GM21515 (cell line): ENCODE results near the gene MGA.

ENCODE experiments used
- ATAC-seq: cut with Tn5 transposase; IDR thresholded peaks from one replicate; pipeline ENCODE4 v1.9.1; 2021; ENCODE audit not compliant: unreplicated experiment

The MGA gene

DNA sequence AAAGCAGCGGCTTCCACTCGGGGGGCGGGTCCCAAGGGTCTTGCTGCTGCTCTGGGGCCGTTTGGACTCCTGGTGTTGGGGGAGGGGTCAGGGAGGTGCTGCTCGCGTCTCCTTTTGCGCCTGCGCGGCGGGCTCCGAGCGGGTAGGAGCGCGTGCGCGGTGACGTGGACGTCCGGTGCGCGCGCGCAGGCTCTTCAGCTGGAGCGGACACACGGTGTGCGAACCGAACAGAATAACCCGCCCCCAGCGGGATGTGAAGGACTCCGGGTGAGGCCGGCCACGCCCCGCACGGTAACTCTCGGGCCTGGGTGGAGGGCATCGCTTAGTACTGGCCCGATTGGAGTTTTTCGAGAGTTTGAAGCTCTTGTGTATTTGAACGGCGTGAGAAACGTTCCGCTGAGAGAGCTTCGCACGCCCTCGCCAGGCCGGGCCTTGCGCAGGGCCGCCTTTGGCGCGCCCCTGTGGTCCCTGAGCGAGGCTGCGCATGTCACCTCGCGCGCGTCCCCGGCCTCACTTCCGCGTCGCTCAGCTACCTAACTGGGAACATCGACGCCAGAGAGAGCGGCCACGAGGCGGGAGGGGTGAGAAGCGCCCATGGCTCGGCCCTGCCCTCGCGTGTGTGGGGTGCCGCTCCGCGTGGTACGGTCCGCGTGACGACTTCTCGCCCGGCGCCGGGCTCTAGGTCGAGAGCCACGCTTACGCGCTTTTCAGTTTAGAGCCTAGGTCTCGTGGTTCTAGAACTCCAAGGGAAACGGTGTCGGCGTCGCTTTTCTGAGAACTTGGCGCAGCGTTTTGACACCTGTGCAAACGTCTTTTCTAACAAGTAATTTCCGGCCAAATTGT is at the start of gene MGA:
Gene MGA (plus strand): TSS at position 171 of the 843 bp plus-strand sequence.
- peak; percentile 69 for ATAC-seq

DNA sequence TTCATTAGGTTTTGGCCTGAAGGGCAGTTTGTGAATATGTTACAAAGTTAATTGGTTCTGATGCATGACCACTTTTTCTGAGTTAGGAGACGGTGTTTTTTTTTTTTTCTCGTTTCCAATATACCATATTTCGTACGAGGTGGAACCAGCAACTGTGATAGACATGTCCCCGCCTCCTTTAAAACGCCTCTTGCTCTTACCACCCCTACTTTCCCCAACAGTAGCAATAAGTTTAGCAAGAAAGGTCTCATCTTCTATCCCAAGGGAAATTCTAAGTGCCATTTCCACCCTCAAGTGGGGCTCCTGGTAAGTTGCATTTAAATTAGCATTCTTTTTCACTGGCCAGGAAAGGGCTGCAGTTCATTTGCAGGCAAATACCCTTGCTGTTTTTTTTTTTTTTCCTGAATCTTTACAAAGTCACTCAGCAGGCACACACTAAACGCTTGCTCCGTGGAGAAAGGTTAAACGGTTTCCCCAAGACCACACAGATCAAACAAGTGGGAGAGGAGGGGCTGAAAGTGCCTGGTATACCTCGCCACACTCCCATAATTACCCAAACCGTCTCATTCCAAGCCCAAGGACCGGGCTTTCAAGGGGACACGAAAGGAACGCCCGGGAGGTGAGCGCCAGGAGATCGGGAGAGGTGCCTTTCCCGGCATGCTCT is 39.5 kb upstream of the MGA start:
- no peak for ATAC-seq

DNA sequence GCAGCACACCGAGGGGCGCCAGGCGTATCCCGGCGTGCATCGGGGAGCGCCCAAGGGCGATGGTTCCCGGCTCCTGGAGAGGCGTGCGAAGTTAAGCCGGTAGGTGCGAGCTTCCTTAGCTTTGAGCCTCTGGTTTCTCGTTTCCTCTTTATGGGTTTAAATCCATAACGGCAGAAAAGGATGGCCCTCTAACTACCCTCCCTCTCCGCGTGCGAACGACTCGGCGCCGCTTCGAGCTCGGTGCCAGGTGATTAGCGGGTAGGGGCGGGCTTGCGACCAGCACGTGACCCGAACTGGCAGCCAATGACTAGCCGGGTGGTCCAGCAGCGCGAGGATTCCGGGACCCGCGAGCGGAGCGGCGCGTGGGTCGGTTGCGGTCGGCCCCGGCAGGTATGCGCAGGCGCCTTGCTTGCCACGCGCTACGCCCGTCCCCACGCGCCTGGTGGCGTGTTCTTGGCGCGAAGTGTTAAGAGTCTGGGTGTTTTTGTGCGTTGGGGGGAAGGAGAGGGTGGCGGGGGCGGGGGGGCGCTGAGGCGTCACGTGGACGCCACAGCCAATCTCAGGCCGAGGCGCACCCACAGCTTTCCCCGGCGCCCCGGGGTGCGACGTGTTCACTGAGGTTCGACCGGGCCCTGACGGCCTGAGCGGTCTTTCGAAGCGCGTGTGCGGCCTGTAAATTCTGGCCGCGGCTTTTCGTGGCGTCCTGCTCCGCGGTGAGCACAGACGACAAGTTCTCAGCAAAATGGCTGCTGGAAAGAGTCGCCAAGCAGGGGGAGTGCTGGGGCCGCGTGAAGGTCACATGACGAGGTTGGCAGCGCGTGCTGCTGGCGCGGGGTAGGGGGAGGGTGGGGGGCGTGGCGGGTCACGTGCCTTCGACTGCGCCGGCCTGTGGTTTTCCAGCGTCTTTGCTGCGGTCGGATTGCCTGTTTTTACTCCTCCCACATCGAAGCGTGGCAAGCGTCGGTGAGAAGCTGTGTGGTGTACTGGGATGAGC is 38.7 kb upstream of the MGA start:
- ATAC-seq, result peak; percentile 74

DNA sequence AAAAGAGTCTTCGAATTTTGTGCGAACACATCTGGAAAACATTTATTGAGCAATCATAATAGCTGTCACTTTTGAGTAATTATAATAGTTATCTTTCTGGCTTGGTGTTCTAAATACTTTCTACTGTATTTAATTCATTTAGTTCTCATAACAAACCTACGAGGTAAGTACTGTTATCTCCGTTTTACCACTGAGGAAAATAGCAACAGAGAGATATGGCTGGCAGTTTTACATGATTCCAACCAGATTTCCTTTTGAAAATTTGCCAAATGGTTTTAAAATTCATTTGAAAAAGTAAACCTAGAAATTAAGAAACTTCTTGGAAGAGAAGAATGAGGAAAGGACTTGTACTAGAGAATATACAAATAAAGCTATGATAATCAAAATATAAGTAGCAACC is 37.3 kb upstream of the MGA start:
- ATAC-seq, result no peak

DNA sequence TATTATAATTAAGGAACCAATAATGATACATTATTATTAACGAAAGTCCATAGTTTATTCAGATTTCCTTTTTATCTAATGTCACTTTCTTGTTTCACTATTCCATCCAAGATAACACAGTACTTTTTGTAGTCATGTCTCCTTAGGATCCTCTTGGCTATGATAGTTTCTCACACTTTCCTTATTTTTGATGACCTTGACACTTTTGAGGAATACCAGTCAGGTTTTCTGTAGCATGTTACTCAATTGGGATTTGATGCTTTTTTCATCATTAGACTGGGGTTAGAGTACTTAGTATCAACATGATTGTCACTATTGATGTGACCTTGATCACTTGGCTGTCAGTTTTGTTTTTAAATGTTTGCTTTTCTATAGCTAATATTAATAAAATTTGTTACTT is 33.0 kb upstream of the MGA start:
- no peak for ATAC-seq

DNA sequence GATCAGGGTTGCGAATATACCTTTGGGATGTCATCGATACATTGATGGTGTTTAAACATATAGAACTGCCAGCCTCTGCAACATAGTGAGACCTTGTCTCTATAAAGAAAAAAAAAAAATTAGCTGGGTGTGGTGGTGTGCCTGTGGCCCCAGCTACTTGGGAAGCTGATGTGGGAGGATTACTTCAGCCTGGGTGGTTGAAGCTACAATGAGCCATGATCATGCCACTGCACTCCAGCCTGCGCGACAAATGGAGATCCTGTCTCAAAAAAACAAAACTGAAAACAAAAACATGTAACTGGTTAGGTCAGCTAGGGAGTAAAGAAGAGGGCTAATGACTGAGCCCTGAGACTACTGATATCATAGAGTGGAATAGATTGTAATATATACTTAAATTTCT is 30.7 kb upstream of the MGA start:
- ATAC-seq, result no peak

DNA sequence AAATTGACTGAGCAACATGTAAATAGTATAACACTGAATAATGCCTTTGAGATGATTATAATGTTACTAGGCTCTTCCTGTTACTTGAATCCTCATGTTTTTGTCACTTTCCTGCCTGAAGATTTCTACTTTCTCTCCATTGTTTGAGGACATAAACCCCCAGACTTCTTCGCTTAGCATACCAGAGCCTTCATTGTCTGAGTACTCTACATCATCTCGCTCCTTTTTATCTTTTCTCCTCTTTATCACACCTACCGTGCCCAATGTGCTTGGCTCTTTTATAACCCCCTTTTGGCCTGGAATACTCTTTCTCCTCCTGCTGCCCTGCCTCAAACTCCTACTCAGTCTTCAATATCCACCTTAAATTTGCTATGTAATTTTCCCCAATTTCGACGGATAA is 30.3 kb upstream of the MGA start:
- ATAC-seq, result no peak

DNA sequence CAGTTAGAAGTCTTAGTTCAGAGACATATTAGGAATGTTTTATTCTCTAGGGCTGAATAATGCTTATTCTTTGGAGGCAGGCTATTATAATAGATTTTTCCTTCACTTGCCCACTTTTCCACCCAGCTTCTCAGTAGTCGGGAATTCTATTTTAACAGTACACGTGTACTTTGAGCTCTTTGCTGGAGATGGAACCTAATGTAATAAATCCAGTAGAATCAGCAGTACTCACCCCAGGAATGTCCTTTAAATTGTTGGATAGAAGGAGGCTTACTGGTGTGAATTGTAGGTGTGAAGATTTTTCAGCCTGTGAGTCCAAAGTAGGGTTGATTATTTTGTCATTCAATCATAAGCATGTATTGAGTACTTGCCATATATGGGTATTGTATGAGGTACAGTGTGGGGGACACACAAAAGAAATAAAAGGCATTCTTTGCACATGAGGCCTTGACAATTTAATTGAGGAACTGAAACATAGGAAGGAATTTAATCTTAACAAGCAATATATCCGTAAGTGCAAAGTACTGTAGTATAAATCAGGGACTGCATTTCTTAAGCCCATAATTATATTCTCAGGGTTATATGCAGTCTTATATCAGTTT is 29.5 kb upstream of the MGA start:
- no peak for ATAC-seq

DNA sequence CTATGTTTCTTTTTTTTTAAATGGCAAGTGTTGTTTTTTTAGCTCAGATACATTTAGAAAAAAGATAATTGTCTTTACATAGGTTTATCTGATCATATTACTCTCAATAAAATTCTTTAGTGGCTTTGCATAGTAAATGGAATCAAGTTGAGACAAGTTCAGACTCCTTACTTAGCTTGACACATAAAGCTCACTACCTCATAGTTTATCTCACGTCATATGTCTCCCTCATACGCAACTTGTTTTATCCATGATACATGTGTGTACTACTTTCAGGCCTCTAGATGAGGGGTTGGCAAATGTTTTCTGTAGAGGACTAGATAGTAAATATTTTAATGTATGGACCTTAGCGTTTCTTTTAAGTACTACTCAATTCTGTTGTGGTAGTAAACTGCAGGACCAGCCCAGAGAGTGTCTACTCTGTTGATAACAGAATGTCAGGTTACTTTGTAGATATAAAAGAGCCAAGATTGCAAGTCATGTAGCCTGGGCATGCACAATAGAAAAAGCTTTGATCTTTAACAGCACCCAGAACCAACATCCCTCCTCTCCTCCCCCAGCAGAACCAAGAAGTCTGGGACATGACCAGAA is 28.2 kb upstream of the MGA start:
- no peak for ATAC-seq

DNA sequence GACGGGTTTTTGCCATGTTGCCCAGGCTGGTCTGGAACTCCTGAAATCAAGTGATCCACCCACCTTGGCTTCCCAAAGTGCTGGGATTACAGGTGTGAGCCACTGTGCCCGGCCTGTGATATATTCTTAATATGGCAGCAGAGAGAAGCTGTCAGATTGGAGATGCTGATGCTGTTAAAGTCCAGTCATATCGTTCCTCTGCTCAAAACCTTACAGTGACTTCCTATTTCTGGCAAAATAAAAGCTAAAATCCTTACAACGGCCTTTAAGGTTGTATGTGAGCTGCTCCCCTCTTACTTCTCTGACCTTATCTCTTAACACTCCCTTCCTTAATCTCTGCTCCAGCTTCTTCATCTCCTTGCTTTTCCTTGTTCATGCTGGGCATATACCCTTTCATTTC is 26.6 kb upstream of the MGA start:
- no peak for ATAC-seq

DNA sequence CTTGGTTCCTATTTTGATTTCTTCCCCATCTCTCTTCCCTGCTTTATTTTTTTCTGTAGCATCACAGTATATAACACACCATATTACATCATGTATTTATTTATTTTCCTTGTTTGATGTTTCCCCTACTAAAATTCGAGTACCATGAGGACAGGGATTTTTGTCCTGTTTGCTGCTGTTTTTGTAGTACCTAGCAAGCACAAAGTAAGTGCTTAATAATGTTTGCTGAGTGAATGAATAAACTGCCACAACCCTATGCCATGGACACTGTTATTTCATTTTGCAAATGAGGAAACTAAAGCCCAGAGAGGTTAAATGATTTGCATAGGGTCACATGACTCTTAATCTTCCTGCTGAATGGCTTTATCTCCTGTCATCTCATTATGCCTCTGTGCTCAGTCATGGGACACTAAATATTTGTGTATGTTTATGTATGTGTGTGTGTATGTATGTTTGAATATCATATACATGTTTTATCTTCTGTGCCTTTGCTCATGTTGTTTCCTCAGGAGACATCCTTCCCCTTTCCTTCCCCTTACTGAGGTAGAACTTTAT is 26.1 kb upstream of the MGA start:
- no peak for ATAC-seq

DNA sequence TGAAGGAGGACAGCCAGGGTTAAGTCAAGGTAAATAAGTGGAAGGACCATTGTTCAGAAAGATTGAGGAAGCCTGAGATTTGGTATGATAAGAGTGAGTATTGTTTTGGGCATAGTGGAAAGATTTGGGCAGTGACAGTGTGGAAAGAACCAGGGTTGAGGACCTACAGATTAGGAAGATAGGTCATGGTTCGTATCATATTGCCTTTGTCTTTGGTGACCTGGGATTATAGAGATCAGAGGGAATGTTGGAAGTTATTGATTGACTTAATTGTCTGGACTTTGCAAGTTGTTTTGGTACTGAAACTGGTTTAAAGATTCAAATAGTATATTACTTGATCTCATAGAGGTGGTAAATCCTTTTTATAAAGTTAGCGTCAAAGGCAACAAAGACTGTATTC is 23.1 kb upstream of the MGA start:
- ATAC-seq, result no peak

DNA sequence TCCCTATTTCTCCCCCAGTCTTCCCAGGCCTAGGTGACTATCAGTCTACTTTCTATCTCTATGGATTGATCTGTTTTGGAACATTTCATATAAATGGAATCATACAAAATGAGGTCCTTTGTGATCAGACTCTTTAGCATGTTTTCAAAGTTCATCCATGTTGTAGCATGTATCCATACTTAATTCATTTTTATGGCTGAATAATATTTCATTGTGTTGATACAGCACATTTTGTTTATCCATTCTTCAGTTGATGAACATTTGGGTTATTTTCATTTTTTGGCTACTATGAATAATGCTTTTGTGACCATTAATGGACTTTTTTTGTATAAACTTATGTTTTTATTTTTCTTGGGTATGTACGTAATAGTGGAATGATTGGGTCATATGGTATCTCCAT is 19.2 kb upstream of the MGA start:
- no peak for ATAC-seq

DNA sequence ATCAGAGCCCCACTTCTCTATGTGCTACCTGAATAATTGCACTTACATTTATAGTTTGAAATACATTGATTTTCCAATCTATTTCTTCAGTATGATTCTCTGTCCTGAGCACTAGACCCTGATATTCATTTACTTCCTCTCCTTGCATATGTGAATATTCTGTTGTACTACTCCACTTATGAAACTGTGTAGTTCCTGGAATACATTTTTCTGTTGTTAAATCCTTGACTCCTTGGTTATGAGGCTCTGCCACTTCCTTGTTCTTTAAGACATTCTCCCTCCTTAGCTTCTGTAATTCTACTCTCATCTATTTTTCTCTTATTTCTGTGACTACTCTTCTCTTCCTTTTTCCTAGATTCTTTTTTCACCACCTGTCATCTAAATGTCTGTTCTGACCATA is 12.9 kb upstream of the MGA start:
- no peak for ATAC-seq

DNA sequence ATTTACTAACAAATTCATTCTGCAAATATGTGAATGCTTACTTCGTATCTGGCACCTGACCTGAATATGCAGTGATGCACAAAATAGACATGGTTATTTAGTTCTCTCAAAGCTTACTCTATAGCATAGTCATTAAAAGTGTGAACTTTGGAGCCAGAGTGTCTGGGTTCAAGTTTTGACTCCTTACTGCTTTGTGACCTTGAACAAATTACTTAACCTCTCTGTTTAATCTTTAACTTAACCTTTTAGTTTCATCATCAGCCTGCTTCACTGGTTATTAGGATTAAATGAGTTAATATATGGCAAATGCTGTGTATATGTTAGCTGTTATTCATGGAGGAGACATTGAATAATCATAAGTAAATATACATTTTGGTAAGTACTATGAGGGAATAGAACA is 12.1 kb upstream of the MGA start:
- ATAC-seq, result no peak

DNA sequence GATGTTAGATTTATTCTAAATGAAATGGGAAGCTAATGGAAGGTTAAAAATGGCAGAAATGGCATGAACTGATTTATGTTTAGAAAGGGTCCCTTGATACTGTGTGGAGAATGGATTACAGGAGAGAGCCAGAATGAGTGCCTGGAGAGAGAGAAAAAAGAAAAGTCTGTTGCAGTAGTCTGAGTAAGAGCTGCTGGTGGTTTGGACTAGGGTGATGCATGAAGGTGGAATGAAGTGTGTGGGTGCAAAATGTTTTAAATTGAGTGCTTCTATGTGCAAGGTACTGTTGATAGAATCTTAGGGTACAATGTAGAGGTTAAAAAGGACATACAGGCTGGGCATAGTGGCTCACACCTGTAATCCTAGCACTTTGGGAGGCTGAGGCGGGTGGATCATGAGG is 11.4 kb upstream of the MGA start:
- ATAC-seq, result no peak

DNA sequence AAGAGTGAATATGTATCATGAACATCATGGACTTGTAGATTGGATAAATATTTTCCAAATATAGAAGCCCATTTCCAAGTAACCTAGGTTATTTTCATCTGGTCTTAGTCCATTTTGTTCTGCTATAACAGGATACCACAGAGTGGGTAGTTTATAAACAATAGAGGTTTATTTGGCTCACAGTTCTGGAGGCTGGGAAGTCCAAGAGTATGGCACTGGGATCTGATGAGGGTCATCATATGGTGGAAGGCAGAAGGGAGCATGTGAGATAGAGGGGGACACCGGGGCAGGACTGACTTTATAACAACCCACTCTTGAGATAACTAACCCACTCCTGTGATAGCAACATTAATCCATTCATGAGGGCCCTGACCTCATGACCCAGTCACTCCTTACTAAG is 9.4 kb upstream of the MGA start:
- ATAC-seq, result no peak

DNA sequence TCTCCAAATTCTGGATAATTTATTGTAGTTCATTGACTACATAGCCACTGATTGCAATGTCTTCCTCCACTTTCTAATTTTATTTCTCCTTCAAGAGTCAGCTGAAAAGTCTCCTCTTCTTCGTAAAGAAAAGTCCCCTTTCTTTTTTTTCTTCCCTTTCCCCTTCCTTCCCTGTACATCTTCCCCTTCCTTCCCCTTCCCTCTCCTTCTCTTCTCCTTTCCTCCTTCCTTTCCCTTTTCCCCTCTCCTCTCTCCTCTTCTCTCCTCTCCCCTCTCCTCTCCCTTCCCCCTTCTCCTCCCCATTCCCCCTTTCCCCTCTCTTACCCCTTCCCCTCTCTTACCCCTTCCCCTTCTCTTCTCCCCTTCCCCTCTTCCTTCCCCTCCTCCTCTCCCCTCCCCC is 8.8 kb upstream of the MGA start:
- no peak for ATAC-seq

DNA sequence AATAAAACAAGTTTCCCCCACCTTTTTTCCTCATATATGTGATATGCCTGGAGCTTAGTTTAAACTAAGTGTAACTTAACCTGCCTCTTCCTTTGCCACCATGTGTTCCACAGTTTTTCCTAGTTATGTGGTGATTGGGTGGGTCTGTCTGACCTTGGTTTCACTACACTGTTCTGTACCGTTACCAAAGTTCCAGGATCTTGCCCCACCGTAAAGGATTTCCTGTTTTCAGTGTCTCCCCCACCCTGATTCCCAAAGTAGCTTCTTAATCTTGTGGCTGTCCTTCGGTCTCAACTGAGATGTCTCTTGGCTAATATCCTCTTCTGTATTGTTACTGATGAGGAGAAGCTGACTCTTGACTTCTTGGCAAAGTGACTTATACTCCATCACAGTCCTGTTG is 6.4 kb upstream of the MGA start:
- no peak for ATAC-seq

DNA sequence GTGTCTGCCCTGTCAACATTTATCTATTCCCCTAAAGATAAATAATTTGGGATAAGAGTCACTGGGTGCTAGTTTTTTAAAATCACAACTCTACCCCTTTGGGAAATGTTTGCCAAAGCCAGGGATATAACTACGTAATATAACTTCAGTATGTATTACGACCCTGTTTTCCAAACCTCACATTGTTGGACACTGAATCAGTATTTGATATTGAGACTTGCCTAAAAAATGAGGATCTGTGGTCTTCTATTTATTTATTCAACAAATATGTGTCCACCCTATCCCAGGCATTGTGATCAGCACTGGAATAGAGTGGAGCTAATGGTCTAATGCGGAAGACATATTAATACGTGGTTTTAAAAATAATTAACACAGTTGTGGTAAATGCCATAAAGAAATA is 4.5 kb upstream of the MGA start:
- no peak for ATAC-seq
